Measurements from ENCODE around the gene GSK3B. TPM values are rescaled to one million over a fixed set of nuclear protein-coding genes. Genes with fewer than 3 reads are reported as not detected.

Gene GSK3B
- total and polyA plus RNA-seq, 2 experiments from 2014 or later, result 29.0 to 45.3 TPM

- Histone ChIP-seq H3K36me3 (ENCODE audit: insufficient read depth) (no peaks in the 10 kb centered on the region), H3K9me2 (ENCODE audit: insufficient read depth) (no peaks in the 10 kb centered on the region), H3F3A (replicated peaks; ENCODE audit: low read depth) (no peaks in the 10 kb centered on the region), H3K4me2 (no peak overlapping the region), H4K20me1 (replicated peaks; ENCODE audit: insufficient read depth) (no peaks in the 10 kb centered on the region), H3K27me3 (ENCODE audit: insufficient read depth) (no peaks in the 10 kb centered on the region), H3K4me1 (ENCODE audit: insufficient read depth) (no peaks in the 10 kb centered on the region), H3K79me2 (replicated peaks; ENCODE audit: insufficient read depth) (no peaks in the 10 kb centered on the region), H2AFZ (no peak overlapping the region), H3K27ac (ENCODE audit: low read depth) (no peak overlapping the region), H3K4me3 (no peak overlapping the region)
- DNase-seq (ENCODE audit: low spot score) (no peak), ATAC-seq (no peak)
- Mint-ChIP-seq H3K27me3 (ENCODE audit: insufficient read depth, low read depth, poor library complexity) (no peaks in the 10 kb centered on the region), H3K27ac (no peak overlapping the region), H3K9me3 (no peaks in the 10 kb centered on the region; the same call in 2 of the 3 replicates), H3K36me3 (ENCODE audit: low read depth) (no peaks in the 10 kb centered on the region), H3K4me1 (no peaks in the 10 kb centered on the region), H3K4me3 (no peak overlapping the region)
- no peak for TF ChIP-seq REST (IDR thresholded peaks at IDR 0.05; ENCODE audit: unreplicated experiment)
- no peak for TF ChIP-seq CTCF (conservative IDR thresholded peaks at IDR 0.05; ENCODE audit: low read depth in 2 of 2)
- TF ChIP-seq JUNB (IDR thresholded peaks at IDR 0.05; ENCODE audit: unreplicated experiment), result no peak
- no peak for TF ChIP-seq ZNF114 (CRISPR knock-in tag; IDR thresholded peaks at IDR 0.05)
- no peak for TF ChIP-seq ETS1 (IDR thresholded peaks at IDR 0.05)
- TF ChIP-seq NANOG (IDR thresholded peaks at IDR 0.05; ENCODE audit: borderline replicate concordance), result no peak
Measured at GRCh38 chr3:119783255-119783654, 311.0 kb downstream of the GSK3B start.

- no peak overlapping the region for H3K27ac ChIP-seq (ENCODE audit: low read depth)
- TF ChIP-seq ZNF114 (CRISPR knock-in tag; IDR thresholded peaks at IDR 0.05) (no peak), ZNF462 (CRISPR knock-in tag; IDR thresholded peaks at IDR 0.05) (no peak), CREB1 (CRISPR knock-in tag; IDR thresholded peaks at IDR 0.05; ENCODE audit: low read depth) (no peak), JUNB (IDR thresholded peaks at IDR 0.05; ENCODE audit: unreplicated experiment) (no peak), EZH2phosphoT487 (IDR thresholded peaks at IDR 0.05; ENCODE audit: unreplicated experiment) (no peak), ZNF331 (CRISPR knock-in tag; IDR thresholded peaks at IDR 0.05; ENCODE audit: low read depth) (no peak)
Measured at GRCh38 chr3:119782460-119782859, 311.8 kb downstream of the GSK3B start.

More at GRCh38 chr3:119782460-119782859, 311.8 kb downstream of the GSK3B start:
- Mint-ChIP-seq H3K27ac (no peak overlapping the region), H3K4me3 (no peak overlapping the region), H3K4me1 (no peaks in the 10 kb centered on the region), H3K36me3 (ENCODE audit: low read depth) (no peaks in the 10 kb centered on the region), H3K9me3 (no peaks in the 10 kb centered on the region; the same call in 2 of the 3 replicates), H3K27me3 (ENCODE audit: insufficient read depth, low read depth, poor library complexity) (no peaks in the 10 kb centered on the region)
- Histone ChIP-seq H3K36me3 (ENCODE audit: insufficient read depth) (no peaks in the 10 kb centered on the region), H3K4me1 (ENCODE audit: insufficient read depth) (no peaks in the 10 kb centered on the region), H3K9me2 (ENCODE audit: insufficient read depth) (no peaks in the 10 kb centered on the region), H3F3A (replicated peaks; ENCODE audit: low read depth) (no peaks in the 10 kb centered on the region), H3K4me3 (no peak overlapping the region), H3K79me2 (replicated peaks; ENCODE audit: insufficient read depth) (no peaks in the 10 kb centered on the region), H3K27me3 (ENCODE audit: insufficient read depth) (no peaks in the 10 kb centered on the region), H2AFZ (0 out of 2 replicates have a peak overlapping the region, but pooled peaks have one; percentile 38), H3K4me2 (no peak overlapping the region), H4K20me1 (replicated peaks; ENCODE audit: insufficient read depth) (no peaks in the 10 kb centered on the region)
- DNase-seq (ENCODE audit: low spot score) (no peak), ATAC-seq (no peak)

Data from GM23338 (cell line).